OCI-LY1 (cell line): ENCODE data around the gene MYLK2.

ENCODE experiments used
- CTCF ChIP-seq: fragments of 200-600 bp; sonication (generic), shearing (Covaris generic); IDR thresholded peaks from 2 replicates; pipeline ENCODE4 v1.5.1; 2017; ENCODE audit warnings: mild to moderate bottlenecking, antibody characterized with exemption, low read length, moderate library complexity, mixed read lengths
- EZH2 ChIP-seq: fragments of 200-600 bp; sonication (generic), shearing (Covaris generic); IDR thresholded peaks from 2 replicates; pipeline ENCODE4 v1.8.0; 2017; ENCODE audit warnings: borderline replicate concordance, mixed run types, mild to moderate bottlenecking, antibody characterized with exemption, low read length, moderate library complexity, mixed read lengths

GRCh38 chr20:31831211-31831610 lies 12.1 kb downstream of the MYLK2 start:
- TF ChIP-seq CTCF (no peak), EZH2 (no peak)
